Esophagus squamous epithelium (tissue), 4 donors: ENCODE results near the gene CROCC2.

ENCODE experiments used
- POLR2A ChIP-seq, 4 donors: fragments of 450-650 bp; IDR thresholded peaks; one replicate each; pipeline ENCODE4 v1.6.1; 2017; ENCODE audit warnings: antibody characterized with exemption in 4 of 4, mild to moderate bottlenecking in 4 of 4, moderate library complexity in 3 of 4
- TF ChIP-seq, protein P1 (sequence below), 6 experiments: fragments of 450-650 bp in 4 of 6; fragments of 200-600 bp in 2 of 6; sonication (generic) in 2 of 6; IDR thresholded peaks; one replicate each; pipeline ENCODE4 v1.5.1; 2016 to 2019; ENCODE audit warnings: antibody characterized with exemption in 6 of 6, mild to moderate bottlenecking in 4 of 6, moderate library complexity in 4 of 6

DNA sequence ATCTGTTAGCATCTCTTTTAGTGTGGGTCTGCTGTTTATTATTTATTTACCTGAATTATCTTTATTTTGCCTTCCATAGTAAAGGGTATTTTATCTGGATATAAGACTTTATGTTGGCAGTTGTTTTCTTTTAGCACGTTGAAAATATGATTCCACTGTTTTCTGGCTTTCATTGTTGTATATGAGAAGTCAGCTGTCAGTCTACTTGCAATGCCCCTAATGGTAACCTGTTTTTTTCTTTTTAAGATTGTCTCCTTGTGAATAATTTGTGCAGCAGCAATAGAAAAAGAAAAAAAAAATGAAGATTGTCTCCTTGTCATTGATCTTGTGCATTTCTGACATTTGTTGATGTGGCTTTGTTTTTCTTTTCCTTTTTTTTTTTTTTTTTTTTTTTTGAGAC lies 119.5 kb downstream of the CROCC2 start:
- TF ChIP-seq, protein P1, sequence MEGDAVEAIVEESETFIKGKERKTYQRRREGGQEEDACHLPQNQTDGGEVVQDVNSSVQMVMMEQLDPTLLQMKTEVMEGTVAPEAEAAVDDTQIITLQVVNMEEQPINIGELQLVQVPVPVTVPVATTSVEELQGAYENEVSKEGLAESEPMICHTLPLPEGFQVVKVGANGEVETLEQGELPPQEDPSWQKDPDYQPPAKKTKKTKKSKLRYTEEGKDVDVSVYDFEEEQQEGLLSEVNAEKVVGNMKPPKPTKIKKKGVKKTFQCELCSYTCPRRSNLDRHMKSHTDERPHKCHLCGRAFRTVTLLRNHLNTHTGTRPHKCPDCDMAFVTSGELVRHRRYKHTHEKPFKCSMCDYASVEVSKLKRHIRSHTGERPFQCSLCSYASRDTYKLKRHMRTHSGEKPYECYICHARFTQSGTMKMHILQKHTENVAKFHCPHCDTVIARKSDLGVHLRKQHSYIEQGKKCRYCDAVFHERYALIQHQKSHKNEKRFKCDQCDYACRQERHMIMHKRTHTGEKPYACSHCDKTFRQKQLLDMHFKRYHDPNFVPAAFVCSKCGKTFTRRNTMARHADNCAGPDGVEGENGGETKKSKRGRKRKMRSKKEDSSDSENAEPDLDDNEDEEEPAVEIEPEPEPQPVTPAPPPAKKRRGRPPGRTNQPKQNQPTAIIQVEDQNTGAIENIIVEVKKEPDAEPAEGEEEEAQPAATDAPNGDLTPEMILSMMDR (IDR thresholded peaks at IDR 0.05): no peak
- TF ChIP-seq POLR2A (IDR thresholded peaks at IDR 0.05): no peak
